Measurements from ENCODE around the gene C9orf78.

DNA sequence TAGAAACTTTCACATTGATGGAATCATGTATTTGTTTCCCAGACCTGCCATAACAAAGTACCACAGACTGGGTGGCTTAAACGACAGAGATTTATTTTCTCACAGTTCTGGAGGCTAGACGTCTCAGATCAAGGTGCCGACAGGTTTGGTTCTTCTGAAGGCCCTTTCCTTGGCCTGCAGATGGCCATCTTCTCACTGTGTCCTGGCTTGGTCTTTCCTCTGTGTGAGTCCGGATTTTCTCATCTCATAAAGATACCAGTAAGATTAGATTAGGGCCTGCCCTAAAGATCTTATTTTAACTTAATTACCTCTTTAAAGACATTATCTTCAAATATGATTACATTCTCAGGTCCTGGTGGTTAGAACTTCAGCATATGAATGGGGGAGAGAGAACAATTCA is 6.0 kb upstream of the C9orf78 start:
- TF ChIP-seq, protein P1, sequence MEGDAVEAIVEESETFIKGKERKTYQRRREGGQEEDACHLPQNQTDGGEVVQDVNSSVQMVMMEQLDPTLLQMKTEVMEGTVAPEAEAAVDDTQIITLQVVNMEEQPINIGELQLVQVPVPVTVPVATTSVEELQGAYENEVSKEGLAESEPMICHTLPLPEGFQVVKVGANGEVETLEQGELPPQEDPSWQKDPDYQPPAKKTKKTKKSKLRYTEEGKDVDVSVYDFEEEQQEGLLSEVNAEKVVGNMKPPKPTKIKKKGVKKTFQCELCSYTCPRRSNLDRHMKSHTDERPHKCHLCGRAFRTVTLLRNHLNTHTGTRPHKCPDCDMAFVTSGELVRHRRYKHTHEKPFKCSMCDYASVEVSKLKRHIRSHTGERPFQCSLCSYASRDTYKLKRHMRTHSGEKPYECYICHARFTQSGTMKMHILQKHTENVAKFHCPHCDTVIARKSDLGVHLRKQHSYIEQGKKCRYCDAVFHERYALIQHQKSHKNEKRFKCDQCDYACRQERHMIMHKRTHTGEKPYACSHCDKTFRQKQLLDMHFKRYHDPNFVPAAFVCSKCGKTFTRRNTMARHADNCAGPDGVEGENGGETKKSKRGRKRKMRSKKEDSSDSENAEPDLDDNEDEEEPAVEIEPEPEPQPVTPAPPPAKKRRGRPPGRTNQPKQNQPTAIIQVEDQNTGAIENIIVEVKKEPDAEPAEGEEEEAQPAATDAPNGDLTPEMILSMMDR (IDR thresholded peaks at IDR 0.05): no peak
- TF ChIP-seq POLR2A (IDR thresholded peaks at IDR 0.05): no peak
- TF ChIP-seq POLR2AphosphoS5 (IDR thresholded peaks at IDR 0.05): no peak

Data from breast epithelium (tissue), 3 donors.